ENCODE data around the gene OXCT2. TPM values are rescaled to one million over a fixed set of nuclear protein-coding genes. Genes with fewer than 3 reads are reported as not detected.

OXCT2 gene
- total and polyA plus RNA-seq, 2 of the 13 experiments (the other 11 are each of a cell fraction or from before 2014, with no cell fraction given), result 0.21 to 0.33 TPM

DNA sequence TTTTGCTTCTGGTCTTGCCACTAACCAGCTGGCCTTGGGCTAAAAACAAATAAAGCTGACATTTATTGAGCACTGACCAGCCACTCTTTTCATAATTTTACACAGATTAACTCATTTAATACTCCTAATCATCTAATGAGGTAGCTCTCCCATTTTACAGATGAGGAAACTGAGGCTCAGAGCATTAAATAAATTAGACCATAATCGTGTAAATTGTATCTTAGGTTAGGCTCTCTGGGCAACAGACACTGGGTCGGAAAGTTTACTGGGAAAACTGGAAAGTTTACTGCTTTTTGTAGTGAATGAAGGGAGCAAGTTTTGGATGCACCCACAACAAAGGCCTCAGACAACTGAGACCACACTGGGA is 10.2 kb upstream of the OXCT2 start:
- no TSS peak for BruUV-seq (replicated peaks)
- DNase-seq (ENCODE audit: low spot score) (no peak), FAIRE-seq (no peak), ATAC-seq (no peak)
- H2AFZ ChIP-seq (ENCODE audit: low read length), result no peak overlapping the region
- TF ChIP-seq ZKSCAN1 (IDR thresholded peaks at IDR 0.05; ENCODE audit: low read length), result no peak
- TF ChIP-seq BORCS8-MEF2B (CRISPR knock-in tag; IDR thresholded peaks at IDR 0.05), result no peak
- TF ChIP-seq ZNF780A (CRISPR knock-in tag; IDR thresholded peaks at IDR 0.05), result no peak
- no peak for TF ChIP-seq NFE2L1 (CRISPR knock-in tag; IDR thresholded peaks at IDR 0.05; ENCODE audit: borderline replicate concordance)
- TF ChIP-seq MEIS2 (CRISPR knock-in tag; IDR thresholded peaks at IDR 0.05), result no peak
- no peak for TF ChIP-seq REXO4 (CRISPR knock-in tag; IDR thresholded peaks at IDR 0.05; ENCODE audit: borderline replicate concordance)
- no peak for TF ChIP-seq JDP2 (CRISPR knock-in tag; IDR thresholded peaks at IDR 0.05; ENCODE audit: borderline replicate concordance)
- TF ChIP-seq HIVEP1 (CRISPR knock-in tag; IDR thresholded peaks at IDR 0.05), result no peak
- no peak for TF ChIP-seq ATF7 (IDR thresholded peaks at IDR 0.05)
- TF ChIP-seq ATF7 (CRISPR knock-in tag; IDR thresholded peaks at IDR 0.05), result no peak
- TF ChIP-seq ZNF3 (CRISPR knock-in tag; IDR thresholded peaks at IDR 0.05), result no peak
- no peak for TF ChIP-seq ZNF331 (CRISPR knock-in tag; IDR thresholded peaks at IDR 0.05)
- TF ChIP-seq ZIK1 (CRISPR knock-in tag; IDR thresholded peaks at IDR 0.05; ENCODE audit: borderline replicate concordance, low read depth), result no peak
- TF ChIP-seq, protein P1, sequence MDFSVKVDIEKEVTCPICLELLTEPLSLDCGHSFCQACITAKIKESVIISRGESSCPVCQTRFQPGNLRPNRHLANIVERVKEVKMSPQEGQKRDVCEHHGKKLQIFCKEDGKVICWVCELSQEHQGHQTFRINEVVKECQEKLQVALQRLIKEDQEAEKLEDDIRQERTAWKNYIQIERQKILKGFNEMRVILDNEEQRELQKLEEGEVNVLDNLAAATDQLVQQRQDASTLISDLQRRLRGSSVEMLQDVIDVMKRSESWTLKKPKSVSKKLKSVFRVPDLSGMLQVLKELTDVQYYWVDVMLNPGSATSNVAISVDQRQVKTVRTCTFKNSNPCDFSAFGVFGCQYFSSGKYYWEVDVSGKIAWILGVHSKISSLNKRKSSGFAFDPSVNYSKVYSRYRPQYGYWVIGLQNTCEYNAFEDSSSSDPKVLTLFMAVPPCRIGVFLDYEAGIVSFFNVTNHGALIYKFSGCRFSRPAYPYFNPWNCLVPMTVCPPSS (IDR thresholded peaks at IDR 0.05), result no peak
- TF ChIP-seq CENPX (CRISPR knock-in tag; IDR thresholded peaks at IDR 0.05), result no peak
- no peak for TF ChIP-seq ZNF766 (CRISPR knock-in tag; IDR thresholded peaks at IDR 0.05; ENCODE audit: borderline replicate concordance)
- no peak for TF ChIP-seq ZSCAN25 (CRISPR knock-in tag; IDR thresholded peaks at IDR 0.05)
- no peak for TF ChIP-seq PHF5A (CRISPR knock-in tag; IDR thresholded peaks at IDR 0.05; ENCODE audit: low read depth, unreplicated experiment)
- TF ChIP-seq, protein P2, sequence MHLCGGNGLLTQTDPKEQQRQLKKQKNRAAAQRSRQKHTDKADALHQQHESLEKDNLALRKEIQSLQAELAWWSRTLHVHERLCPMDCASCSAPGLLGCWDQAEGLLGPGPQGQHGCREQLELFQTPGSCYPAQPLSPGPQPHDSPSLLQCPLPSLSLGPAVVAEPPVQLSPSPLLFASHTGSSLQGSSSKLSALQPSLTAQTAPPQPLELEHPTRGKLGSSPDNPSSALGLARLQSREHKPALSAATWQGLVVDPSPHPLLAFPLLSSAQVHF (CRISPR knock-in tag; IDR thresholded peaks at IDR 0.05), result no peak
- intact Hi-C loops (cut with micrococcal nuclease; ENCODE audit: unreplicated experiment) (no loop called here), in situ Hi-C loops (cut with HindIII; ENCODE audit: extremely low pct_ligation_motif_present, low pct_unique_long_range_greater_than_20kb) (no loop called here)
- POLR2A ChIA-PET, result no interaction called here
- H3K27me3 ChIP-seq (ENCODE audit: control insufficient read depth in 1 of 2, insufficient read depth in 2 of 2, low read length in 2 of 2), result peaks cover 0 to 6% of the 10 kb centered on the region in 2 experiments; a peak in 2 of 5 replicates
- no peak overlapping the region for H3K27ac ChIP-seq (ENCODE audit: extremely low read length, insufficient read depth, low read length)
- no peak overlapping the region for H3K9ac ChIP-seq (ENCODE audit: insufficient read depth, low read depth, low read length)
- WGBS (ENCODE audit: low lambda C conversion rate), result 57% methylated on average over 2 of the region's 2 CpGs
- H3K4me1 ChIP-seq (ENCODE audit: insufficient read depth, low read length), result no peaks in the 10 kb centered on the region
- H3K79me2 ChIP-seq (ENCODE audit: insufficient read depth, low read length), result no peaks in the 10 kb centered on the region
- H4K20me1 ChIP-seq (ENCODE audit: insufficient read depth, low read length), result no peaks in the 10 kb centered on the region
- no peaks in the 10 kb centered on the region for H3K36me3 ChIP-seq (replicated peaks in 1 of 2; ENCODE audit: control insufficient read depth in 1 of 2, insufficient read depth in 2 of 2, low read length in 2 of 2)
- CTCF ChIA-PET (ENCODE audit: low intra/inter-chr PET ratio, low total read pairs), result no interaction called here
- no peak overlapping the region for H3K4me2 ChIP-seq (ENCODE audit: low read depth, low read length)
- H3K9me3 ChIP-seq (ENCODE audit: low read length), result no peaks in the 10 kb centered on the region
- H3K4me3 ChIP-seq (replicated peaks in 1 of 3; ENCODE audit: insufficient read depth in 1 of 3, low read depth in 2 of 3, low read length in 3 of 3), result no peak overlapping the region
